Measurements from ENCODE around the gene ARHGAP23.
A peak's percentile ranks its signal among the peaks of the same experiment; 100 is the strongest.
"Not testable (repeated sequence)": the region's sequence is repeated elsewhere in the genome, so short reads cannot be mapped to it uniquely, and the experiment has no call there.

The ARHGAP23 gene

GRCh38 chr17:38491346-38492066, 63.2 kb downstream of the ARHGAP23 start:
- not testable (repeated sequence) for DNase-seq

GRCh38 chr17:38492067-38493040, 64.1 kb downstream of the ARHGAP23 start:
- DNase-seq: peak; percentile 64

- not testable (repeated sequence) for DNase-seq
These were observed 65.9 kb downstream of the ARHGAP23 start for GRCh38 chr17:38494152-38494551.

GRCh38 chr17:38497656-38498055, 69.4 kb downstream of the ARHGAP23 start:
- DNase-seq: not testable (repeated sequence)

DNA sequence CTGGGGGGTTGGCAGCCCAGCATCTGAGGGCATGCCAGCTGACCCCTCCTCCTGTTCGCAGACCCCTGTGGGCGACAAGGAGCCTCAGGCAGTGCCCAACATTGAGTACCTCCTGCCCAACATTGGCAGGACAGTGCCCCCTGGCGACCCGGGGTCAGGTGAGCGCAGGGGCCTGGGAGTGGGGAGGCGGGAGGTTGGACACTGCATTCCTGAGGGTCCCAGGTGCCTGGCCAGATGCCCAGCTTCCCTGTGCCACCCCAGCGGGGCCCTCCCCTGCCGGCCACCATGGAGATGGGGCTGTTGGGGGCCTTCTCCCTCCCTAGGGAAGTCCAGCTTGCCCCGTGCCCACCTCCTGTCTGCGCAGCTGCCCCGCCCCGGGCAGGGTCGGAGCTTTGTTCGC, 70.1 kb downstream of the ARHGAP23 start:
- no peak for DNase-seq

GRCh38 chr17:38499230-38499629, 71.0 kb downstream of the ARHGAP23 start:
- not testable (repeated sequence) for DNase-seq

DNA sequence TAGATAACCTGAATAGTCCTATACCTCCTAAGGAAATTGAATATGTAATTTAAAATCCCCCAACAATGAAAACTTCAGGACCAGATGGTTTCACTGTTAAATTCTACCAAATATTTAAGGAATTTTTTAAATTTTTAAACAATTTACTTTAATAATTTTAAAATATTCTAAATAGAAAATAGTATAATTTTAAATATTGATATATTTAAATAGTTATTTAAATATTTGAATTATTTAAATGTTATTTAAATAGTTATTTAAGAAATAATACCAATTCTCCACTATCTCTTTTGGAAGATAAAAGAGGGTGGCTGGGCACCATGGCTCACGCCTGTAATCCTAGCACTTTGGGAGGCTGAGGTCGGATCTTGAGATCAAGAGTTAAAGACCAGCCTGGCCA, 73.5 kb downstream of the ARHGAP23 start:
- not testable (repeated sequence) for DNase-seq

GRCh38 chr17:38503286-38503913, 75.1 kb downstream of the ARHGAP23 start:
- DNase-seq: not testable (repeated sequence)

DNA sequence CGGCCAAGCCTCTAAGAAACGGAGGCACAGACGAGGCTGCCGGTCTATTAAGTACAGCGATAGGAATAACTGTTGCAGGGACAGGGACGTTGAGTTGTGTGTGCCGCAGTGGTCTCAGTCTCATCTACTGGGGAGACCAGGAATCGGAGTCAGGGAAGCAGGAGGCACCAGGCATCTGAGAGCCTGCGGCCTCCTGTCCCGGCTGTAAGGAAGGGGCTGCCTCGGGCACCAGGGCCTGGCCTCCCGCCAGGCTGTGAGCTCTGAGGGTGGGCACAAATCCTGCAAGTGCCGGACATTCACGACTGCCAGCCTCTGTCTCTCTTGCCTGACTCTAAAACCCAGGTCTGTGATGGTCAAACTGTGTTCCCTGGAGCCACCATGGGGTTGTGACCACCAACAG, 76.0 kb downstream of the ARHGAP23 start:
- no peak for DNase-seq

- no peak for DNase-seq
These were observed 79.2 kb downstream of the ARHGAP23 start for GRCh38 chr17:38507436-38507835.

DNA sequence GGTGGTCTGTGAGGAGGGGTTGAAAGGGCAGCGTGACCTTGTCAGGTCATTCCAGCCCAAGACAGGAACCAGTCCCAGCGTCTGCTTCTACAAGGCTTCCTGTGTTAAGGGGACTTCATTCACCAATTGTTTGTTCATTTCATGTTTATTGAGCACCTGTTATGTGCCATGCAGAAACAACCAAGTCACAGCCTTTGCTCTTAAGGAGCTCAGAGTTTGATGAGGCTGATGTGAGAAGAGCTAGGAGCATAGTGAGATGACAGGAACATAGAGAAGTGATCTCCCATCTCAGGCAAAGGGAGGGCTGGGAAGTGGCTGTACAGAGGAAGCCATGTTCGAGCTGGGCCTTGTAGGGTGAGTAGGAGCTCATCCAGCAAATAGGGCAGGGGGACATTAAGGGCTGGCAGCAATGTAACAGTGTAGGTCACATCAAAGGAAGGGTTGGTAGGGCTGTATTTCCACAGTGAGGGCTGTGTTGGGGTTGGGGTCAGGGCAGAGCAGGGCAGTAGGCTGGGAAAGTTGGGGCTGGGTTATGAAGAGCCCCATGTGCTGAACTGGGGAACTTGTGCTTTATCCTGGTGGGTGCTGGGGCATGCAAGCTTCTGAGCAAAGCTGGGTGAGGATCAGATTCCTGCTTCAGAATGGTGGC, 79.8 kb downstream of the ARHGAP23 start:
- DNase-seq: no peak

DNA sequence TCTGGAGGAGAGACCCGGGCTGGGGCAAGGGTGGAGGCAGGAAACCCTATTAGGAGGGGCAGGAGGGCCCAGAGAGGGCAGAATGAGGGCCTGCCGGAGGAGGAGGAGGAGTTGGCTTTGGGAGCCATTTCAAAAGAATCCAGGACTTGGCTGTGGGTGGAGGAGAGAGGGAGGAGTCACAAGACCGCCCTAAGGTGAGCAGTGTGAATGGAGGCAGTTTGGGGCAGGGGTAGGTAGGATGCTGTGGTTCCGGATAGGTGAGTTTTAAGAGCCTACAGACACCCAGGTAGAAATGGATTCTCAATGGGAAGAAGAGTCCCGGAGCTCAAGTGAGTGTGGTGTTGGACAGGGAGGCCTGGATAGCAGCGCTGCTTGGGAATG, 80.3 kb downstream of the ARHGAP23 start:
- DNase-seq: no peak

DNA sequence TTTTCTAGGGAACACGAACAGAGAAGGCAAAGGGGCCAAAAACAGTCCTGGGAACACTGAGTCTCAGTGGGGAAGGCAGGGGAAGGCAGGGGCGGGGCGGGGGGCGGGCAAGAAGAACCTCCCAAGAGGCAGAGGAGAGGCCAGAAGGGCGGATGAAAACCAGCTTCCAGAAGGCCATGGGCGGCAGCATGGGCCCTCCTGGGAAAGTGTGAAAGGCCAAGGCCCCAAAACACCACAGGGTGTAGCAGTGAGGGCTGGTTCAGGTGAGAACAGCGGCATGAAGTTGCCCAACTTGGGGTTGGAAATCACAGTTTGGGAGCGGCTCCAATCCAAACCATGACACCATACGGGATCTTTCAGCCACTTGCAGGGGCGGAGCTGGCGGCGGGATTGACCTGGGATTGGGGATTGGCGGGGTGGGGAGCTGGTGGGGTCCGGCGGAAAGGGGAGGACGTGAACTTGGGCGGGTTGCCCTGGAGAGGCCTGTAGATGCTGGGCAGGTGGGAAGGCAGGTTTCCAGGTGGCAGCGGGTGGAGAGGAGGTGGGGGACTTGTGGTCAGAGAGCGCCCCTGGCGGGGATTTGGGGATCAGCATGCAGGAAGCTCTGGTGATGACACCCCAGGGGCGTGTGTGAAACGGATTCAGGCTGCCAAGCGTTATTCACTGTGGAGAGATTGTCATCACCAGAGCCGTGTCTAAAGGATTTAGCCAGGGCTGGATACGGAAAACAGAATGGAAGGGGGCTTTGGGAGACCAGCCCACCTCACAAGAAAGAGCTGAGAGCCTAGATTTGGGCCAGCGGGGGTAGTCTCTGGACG, 80.9 kb downstream of the ARHGAP23 start:
- DNase-seq: no peak

DNA sequence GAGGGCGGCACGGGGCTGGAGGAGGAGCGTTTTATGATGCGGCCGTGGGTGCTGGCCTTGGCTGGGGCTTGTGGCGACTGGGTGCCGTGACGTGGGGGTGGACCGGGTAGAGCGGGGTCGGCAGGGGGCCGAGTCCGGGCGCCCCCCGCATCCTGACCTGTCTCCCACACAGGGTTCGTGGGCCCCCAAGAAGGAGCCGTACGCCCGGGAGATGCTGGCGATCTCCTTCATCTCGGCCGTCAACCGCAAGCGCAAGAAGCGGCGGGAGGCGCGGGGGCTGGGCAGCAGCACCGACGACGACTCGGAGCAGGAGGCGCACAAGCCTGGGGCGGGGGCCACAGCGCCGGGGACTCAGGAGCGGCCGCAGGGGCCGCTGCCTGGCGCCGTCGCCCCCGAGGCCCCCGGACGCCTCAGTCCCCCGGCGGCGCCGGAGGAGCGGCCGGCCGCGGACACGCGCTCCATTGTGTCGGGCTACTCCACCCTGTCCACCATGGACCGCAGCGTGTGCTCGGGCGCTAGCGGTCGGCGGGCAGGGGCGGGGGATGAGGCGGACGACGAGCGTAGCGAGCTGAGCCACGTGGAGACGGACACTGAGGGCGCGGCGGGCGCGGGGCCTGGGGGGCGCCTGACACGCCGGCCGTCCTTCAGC, 81.6 kb downstream of the ARHGAP23 start:
- DNase-seq: no peak

DNA sequence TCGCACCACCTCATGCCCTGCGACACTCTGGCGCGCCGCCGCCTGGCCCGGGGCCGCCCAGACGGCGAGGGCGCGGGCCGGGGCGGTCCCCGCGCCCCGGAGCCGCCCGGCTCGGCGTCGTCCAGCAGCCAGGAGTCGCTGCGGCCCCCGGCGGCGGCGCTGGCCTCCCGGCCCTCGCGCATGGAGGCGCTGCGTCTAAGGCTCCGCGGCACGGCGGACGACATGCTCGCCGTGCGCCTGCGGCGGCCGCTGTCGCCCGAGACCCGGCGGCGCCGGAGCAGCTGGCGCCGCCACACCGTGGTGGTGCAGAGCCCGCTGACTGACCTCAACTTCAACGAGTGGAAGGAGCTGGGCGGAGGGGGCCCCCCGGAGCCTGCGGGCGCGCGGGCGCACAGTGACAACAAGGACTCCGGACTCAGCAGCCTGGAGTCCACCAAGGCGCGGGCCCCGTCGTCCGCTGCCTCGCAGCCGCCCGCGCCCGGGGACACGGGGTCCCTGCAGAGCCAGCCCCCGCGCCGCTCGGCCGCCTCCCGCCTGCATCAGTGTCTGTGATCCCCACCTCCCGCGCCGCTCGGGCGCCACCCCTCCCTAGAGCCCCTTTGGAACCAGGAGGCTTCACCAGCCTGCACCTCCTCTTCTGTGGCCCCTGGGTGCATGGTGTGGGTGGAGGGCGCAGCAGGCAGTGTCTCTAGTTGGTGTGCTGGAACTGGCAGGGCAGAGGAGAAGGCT, 82.3 kb downstream of the ARHGAP23 start:
- no peak for DNase-seq

DNA sequence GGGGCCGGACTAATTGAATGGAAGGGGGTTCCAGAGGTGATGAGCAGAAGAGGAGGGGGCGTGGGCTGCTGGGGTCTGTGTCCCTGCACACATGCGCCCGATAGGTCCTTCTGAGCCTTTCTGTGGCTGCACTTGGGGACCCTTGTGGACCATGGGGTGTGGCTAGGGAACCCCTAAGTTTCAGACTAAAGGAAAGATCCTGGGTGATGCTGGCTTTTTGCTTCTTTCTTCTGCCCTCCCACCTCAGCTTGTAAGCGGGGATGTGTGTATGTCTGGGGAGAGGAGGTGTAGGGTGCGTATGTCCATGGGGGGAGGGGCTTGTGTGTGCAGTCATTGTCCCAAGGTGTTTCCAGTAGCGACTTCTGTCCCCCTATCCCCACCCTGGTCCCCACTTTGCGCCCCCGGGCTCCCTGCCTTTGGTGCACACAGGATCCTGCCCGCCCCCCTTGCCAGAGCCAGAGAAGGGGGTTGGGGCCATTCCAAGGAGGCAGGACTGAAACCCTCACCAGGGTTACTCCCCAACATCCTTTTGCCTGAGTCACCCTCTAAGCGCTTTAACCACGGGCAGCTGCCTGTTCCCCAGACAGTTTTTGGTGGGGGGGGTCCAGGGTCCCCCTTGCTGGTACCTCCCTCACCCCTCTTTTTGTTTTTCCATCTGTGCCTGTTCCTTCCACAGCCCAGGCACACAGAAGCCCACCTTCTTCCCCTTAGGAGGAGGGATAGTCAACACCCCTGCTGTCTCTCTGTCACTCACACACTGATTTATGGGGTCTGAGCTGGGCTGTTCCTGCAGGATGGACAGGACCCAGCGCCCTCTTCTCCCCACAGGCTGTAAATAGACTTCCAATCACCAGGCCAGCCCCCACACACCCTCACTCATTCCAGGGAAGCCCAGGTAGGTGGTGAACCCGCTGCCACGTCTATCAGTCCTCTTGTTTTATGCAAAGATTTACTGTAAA, 83.2 kb downstream of the ARHGAP23 start:
- DNase-seq: no peak

- no peak for DNase-seq
These were observed 84.3 kb downstream of the ARHGAP23 start for GRCh38 chr17:38512473-38513058.

GRCh38 chr17:38526526-38526925, 98.3 kb downstream of the ARHGAP23 start:
- DNase-seq: not testable (repeated sequence)

GRCh38 chr17:38528141-38528540, 99.9 kb downstream of the ARHGAP23 start:
- DNase-seq: not testable (repeated sequence)

Measured in KG1 (cell line).